Right lobe of liver (tissue), 6 donors: ENCODE data around the gene TRMT11. TPM values are rescaled to one million over a fixed set of nuclear protein-coding genes. Genes with fewer than 3 reads are reported as not detected.
A peak's percentile ranks its signal among the peaks of the same experiment; 100 is the strongest.
"Not testable (repeated sequence)": the region's sequence is repeated elsewhere in the genome, so short reads cannot be mapped to it uniquely, and the experiment has no call there.

Experiments
- ATAC-seq, 4 donors: fragments of 200-7000 bp; cut with Tn5 transposase; one replicate each; pipeline ENCODE4 v1.9.1; 2020; ENCODE audit warnings: mild to moderate bottlenecking in 4 of 4, moderate library complexity in 4 of 4
- DNase-seq, 3 donors: peaks; one replicate each; pipeline ENCODE4 v3.0.0-alpha.2; 2020
- H3K27ac ChIP-seq, 3 donors: fragments of 200-600 bp; one replicate each; pipeline ENCODE4 v1.8.0; 2022
- H3K27me3 ChIP-seq, 2 donors: fragments of 200-600 bp; one replicate each; pipeline ENCODE4 v1.8.0; 2022
- H3K36me3 ChIP-seq, 4 donors: fragments of 200-600 bp; sonication (generic) in 1 of 4; one replicate each; pipeline versions ENCODE4 v1.5.1 to v1.8.0; 2017 to 2022; ENCODE audit warnings: control low read depth in 1 of 4
- H3K4me1 ChIP-seq, 4 donors: fragments of 200-600 bp; sonication (generic) in 1 of 4; one replicate each; pipeline versions ENCODE4 v1.5.1 to v1.8.0; 2017 to 2022; ENCODE audit warnings: control low read depth in 1 of 4
- H3K4me3 ChIP-seq, 3 donors: fragments of 200-600 bp; one replicate each; pipeline ENCODE4 v1.8.0; 2022
- H3K9me3 ChIP-seq, 4 donors: fragments of 200-600 bp; sonication (generic) in 1 of 4; one replicate each; pipeline versions ENCODE4 v1.5.1 to v1.8.0; 2017 to 2022; ENCODE audit warnings: control low read depth in 1 of 4
- POLR2A ChIP-seq: fragments of 450-650 bp; IDR thresholded peaks from one replicate; pipeline ENCODE4 v1.6.1; 2017; ENCODE audit warnings: antibody characterized with exemption, mild to moderate bottlenecking
- whole genome bisulfite sequencing: methylation state at CpG from one replicate; pipeline ENCODE4 v1.1.6; 2018; ENCODE audit warnings: low coverage, low lambda C conversion rate; ENCODE audit not compliant: insufficient coverage; ENCODE audit errors: missing lambda C conversion rate; 5-methylcytosine and 5-hydroxymethylcytosine counted together
- intact Hi-C, 2 donors: fragments of 100-400 bp; cut with DNase I; formaldehyde crosslinking; loops; one replicate each; pipeline versions ENCODE4 v1.11.2 to v1.14.1; 2022
- total RNA-seq, 6 experiments: library from RNA; depleted of rRNA in 2 of 6; stranded (reverse); fragments of >200 nt in 2 of 6; fragmentation: NEBNext Ultra II Directional in 3 of 6; extraction: Animal tissue kit (Norgen Biotek cat#: 25700) in 3 of 6; gene quantifications; one replicate each; pipeline versions ENCODE4 v1.1.0 to v1.2.4, GENCODE V29; 2016 to 2023
- TF ChIP-seq, protein P1 (sequence below), 4 donors: fragments of 200-600 bp in 3 of 4; fragments of 450-650 bp in 1 of 4; IDR thresholded peaks; one replicate each; pipeline versions ENCODE4 v1.5.1 to v1.8.0; 2016 to 2022; ENCODE audit warnings: antibody characterized with exemption in 4 of 4, mild to moderate bottlenecking in 2 of 4
- donor health status: DM: no; HTN: yes; CAD: no.
- donor health status: DM: no; HTN: no; CAD: no.
- donor health status: DM: no; HTN: no; CAD: no.
- donor health status: DM: no; HTN: yes; CAD: no.
- donor health status: DM: no; HTN: yes; CAD: no.

Gene TRMT11
- total RNA-seq, 6 experiments from 2014 or later: 12.6 to 36.0 (median 25.3) TPM

- no peaks in the 10 kb centered on the region for H3K9me3 ChIP-seq
- WGBS: 78% methylated on average over 4 of the region's 6 CpGs
- no peak for ATAC-seq
- intact Hi-C loops: loop anchor here in 1 of 2 donors (10.0 kb wide), 1 partner anchor 45 kb away; no protein-coding TSS in a partner anchor
- no peak overlapping the region for H3K27ac ChIP-seq
- no peak overlapping the region for H3K4me3 ChIP-seq
- peaks cover 0 to 15% (median 5%) of the 10 kb centered on the region in 4 donors for H3K4me1 ChIP-seq
- H3K27me3 ChIP-seq: no peaks in the 10 kb centered on the region
- TF ChIP-seq, protein P1, sequence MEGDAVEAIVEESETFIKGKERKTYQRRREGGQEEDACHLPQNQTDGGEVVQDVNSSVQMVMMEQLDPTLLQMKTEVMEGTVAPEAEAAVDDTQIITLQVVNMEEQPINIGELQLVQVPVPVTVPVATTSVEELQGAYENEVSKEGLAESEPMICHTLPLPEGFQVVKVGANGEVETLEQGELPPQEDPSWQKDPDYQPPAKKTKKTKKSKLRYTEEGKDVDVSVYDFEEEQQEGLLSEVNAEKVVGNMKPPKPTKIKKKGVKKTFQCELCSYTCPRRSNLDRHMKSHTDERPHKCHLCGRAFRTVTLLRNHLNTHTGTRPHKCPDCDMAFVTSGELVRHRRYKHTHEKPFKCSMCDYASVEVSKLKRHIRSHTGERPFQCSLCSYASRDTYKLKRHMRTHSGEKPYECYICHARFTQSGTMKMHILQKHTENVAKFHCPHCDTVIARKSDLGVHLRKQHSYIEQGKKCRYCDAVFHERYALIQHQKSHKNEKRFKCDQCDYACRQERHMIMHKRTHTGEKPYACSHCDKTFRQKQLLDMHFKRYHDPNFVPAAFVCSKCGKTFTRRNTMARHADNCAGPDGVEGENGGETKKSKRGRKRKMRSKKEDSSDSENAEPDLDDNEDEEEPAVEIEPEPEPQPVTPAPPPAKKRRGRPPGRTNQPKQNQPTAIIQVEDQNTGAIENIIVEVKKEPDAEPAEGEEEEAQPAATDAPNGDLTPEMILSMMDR (IDR thresholded peaks at IDR 0.05): no peak
- TF ChIP-seq POLR2A: no peak
- no peaks in the 10 kb centered on the region for H3K36me3 ChIP-seq
- DNase-seq: no peak
Measured at GRCh38 chr6:125950293-125950692, 36.0 kb upstream of the TRMT11 start.

DNA sequence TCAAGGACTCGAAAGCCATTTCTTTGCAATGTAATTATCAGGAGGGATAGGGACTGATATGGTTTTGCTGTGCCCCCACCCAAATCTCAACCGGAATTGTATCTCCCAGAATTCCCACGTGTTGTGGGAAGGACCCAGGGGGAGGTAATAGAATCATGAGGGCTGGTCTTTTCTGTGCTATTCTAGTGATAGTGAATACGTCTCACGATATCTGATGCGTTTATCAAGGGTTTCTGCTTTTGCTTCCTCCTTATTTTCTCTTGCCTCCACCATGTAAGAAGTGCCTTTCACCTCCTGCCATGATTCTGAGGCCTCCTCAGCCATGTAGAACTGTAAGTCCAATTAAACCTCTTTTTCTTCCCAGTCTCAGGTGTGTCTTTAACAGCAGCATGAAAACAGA, 35.6 kb upstream of the TRMT11 start:
- H3K4me3 ChIP-seq, H3K27ac ChIP-seq, DNase-seq, H3K36me3 ChIP-seq, ATAC-seq, H3K27me3 ChIP-seq, H3K9me3 ChIP-seq: not testable (repeated sequence)
- WGBS: 78% methylated on average over 5 of the region's 6 CpGs
- intact Hi-C loops: loop anchor here in 1 of 2 donors (10.0 kb wide), 1 partner anchor 46 kb away; no protein-coding TSS in a partner anchor
- H3K4me1 ChIP-seq: peaks cover 0 to 10% (median 3%) of the 10 kb centered on the region in 4 donors

GRCh38 chr6:125951323-125951722, 35.0 kb upstream of the TRMT11 start:
- Histone ChIP-seq H3K4me1 (peaks cover 0 to 4% (median 0%) of the 10 kb centered on the region in 4 donors), H3K4me3 (no peak overlapping the region), H3K9me3 (no peaks in the 10 kb centered on the region), H3K27me3 (no peaks in the 10 kb centered on the region), H3K36me3 (no peaks in the 10 kb centered on the region), H3K27ac (no peak overlapping the region)
- ATAC-seq (no peak), DNase-seq (no peak)
- intact Hi-C loops: loop anchor here in 1 of 2 donors (10.0 kb wide), 1 partner anchor 47 kb away; no protein-coding TSS in a partner anchor
- 88% methylated on average over 1 of the region's 1 CpG for WGBS
- no peak for TF ChIP-seq POLR2A
- TF ChIP-seq, protein P1 (IDR thresholded peaks at IDR 0.05): no peak

GRCh38 chr6:125952764-125953501, 33.4 kb upstream of the TRMT11 start:
- intact Hi-C loops: loop anchor here in 1 of 2 donors (10.0 kb wide), 1 partner anchor 48 kb away; no protein-coding TSS in a partner anchor
- TF ChIP-seq, protein P1 (IDR thresholded peaks at IDR 0.05): peak in 3 of 4 donors; percentile 19 to 40 (median 20)
- no peak for TF ChIP-seq POLR2A
- no peaks in the 10 kb centered on the region for H3K27me3 ChIP-seq
- H3K36me3 ChIP-seq: no peaks in the 10 kb centered on the region
- DNase-seq (peak in 1 of 3 donors; percentile 23), ATAC-seq (no peak)
- no peaks in the 10 kb centered on the region for H3K9me3 ChIP-seq
- no peak overlapping the region for H3K27ac ChIP-seq
- 40% methylated on average over 2 of the region's 7 CpGs for WGBS
- H3K4me3 ChIP-seq: no peak overlapping the region
- peaks cover 0 to 7% (median 0%) of the 10 kb centered on the region in 4 donors for H3K4me1 ChIP-seq

- no peaks in the 10 kb centered on the region for H3K9me3 ChIP-seq
- WGBS: 34% methylated on average over 4 of the region's 11 CpGs
- H3K27me3 ChIP-seq: no peaks in the 10 kb centered on the region
- DNase-seq (peak in 1 of 3 donors; percentile 61), ATAC-seq (peak in 2 of 4 donors; percentile 8 to 39)
- no peak overlapping the region for H3K27ac ChIP-seq
- H3K4me3 ChIP-seq: no peak overlapping the region
- intact Hi-C loops: loop anchor here in 1 of 2 donors (10.0 kb wide), 1 partner anchor 49 kb away; no protein-coding TSS in a partner anchor
- TF ChIP-seq, protein P1 (IDR thresholded peaks at IDR 0.05): peak in 3 of 4 donors; percentile 20 to 53 (median 35)
- no peak for TF ChIP-seq POLR2A
- no peaks in the 10 kb centered on the region for H3K36me3 ChIP-seq
- peaks cover 0 to 13% (median 1%) of the 10 kb centered on the region in 4 donors for H3K4me1 ChIP-seq
Measured at GRCh38 chr6:125953502-125953875, 32.9 kb upstream of the TRMT11 start.
